ENCODE data around the gene NSRP1. TPM values are rescaled to one million over a fixed set of nuclear protein-coding genes. Genes with fewer than 3 reads are reported as not detected.
"Not testable (repeated sequence)": the region's sequence is repeated elsewhere in the genome, so short reads cannot be mapped to it uniquely, and the experiment has no call there.

Gene NSRP1
- total and polyA plus RNA-seq, 2 of the 13 experiments (the other 11 are each of a cell fraction or from before 2014, with no cell fraction given): 7.0 to 14.3 TPM

DNA sequence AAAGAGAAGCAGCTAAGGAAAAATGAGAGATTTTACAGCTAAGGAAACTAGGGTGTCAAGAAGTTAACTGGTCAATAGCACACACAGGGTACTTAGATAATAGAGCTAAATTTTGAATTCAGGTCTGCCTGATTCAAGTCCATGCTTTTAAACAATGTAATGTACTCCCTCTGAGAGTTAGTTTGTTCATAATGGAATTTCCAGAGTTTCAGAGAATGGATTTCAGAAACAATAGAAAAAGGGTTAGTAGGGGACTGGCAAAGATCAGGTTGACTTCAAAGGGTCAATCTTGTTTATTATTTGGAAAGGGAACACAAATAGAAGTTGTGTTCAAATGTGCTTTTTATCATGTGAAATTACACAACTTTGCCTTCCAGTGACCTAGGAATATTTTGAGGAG, 17.9 kb downstream of the NSRP1 start:
- no peak overlapping the region for H3K4me3 ChIP-seq (replicated peaks in 1 of 3; ENCODE audit: insufficient read depth in 1 of 3, low read depth in 2 of 3, low read length in 3 of 3)
- no peak overlapping the region for H3K27ac ChIP-seq (ENCODE audit: extremely low read length, insufficient read depth, low read length)
- DNase-seq (ENCODE audit: low spot score): no peak
- H3K79me2 ChIP-seq (ENCODE audit: insufficient read depth, low read length): peaks cover 19% of the 10 kb centered on the region
- in situ Hi-C loops (cut with HindIII; ENCODE audit: extremely low pct_ligation_motif_present, low pct_unique_long_range_greater_than_20kb) (no loop called here), intact Hi-C loops (cut with micrococcal nuclease; ENCODE audit: unreplicated experiment) (no loop called here)
- H3K4me2 ChIP-seq (ENCODE audit: low read depth, low read length): no peak overlapping the region
- H3K9ac ChIP-seq (ENCODE audit: insufficient read depth, low read depth, low read length): no peak overlapping the region
- TF ChIP-seq TEAD2 (CRISPR knock-in tag; IDR thresholded peaks at IDR 0.05): no peak
- FAIRE-seq: no peak
- H3K9me3 ChIP-seq (ENCODE audit: low read length): no peaks in the 10 kb centered on the region
- POLR2A ChIA-PET: interaction anchor here (1.7 kb wide), 1 partner anchor 202 kb away, joined by 8 read pairs; no protein-coding TSS in a partner anchor
- no peak for ATAC-seq
- no peaks in the 10 kb centered on the region for H3K4me1 ChIP-seq (ENCODE audit: insufficient read depth, low read length)
- TSS peak; percentile 12 for BruUV-seq (replicated peaks)
- no peaks in the 10 kb centered on the region for H4K20me1 ChIP-seq (ENCODE audit: insufficient read depth, low read length)
- no peak overlapping the region for H2AFZ ChIP-seq (ENCODE audit: low read length)
- CTCF ChIA-PET (ENCODE audit: low intra/inter-chr PET ratio, low total read pairs): no interaction called here
- peaks cover 4 to 12% of the 10 kb centered on the region in 2 experiments; a peak in 4 of 5 replicates for H3K36me3 ChIP-seq (replicated peaks in 1 of 2; ENCODE audit: control insufficient read depth in 1 of 2, insufficient read depth in 2 of 2, low read length in 2 of 2)
- H3K27me3 ChIP-seq (ENCODE audit: control insufficient read depth in 1 of 2, insufficient read depth in 2 of 2, low read length in 2 of 2): no peaks in the 10 kb centered on the region

DNA sequence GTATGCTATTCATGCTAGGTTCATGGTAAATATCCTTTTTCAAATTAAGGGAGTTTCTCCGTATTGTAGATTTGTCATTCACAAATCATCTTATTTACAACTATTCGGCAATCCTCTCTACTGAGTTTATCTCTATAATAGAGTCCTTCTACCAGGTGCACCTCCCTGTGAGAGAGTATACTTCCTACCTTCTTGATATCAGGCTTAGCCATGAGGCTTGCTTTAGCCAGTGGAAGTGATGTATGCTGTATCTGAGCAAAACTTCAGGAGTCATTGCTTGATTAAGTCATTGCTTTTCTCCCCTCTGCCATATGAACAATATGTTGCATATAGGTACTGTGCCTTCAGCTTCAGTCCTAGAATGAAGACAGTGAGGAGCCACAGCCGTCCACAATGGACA, 20.5 kb downstream of the NSRP1 start:
- in situ Hi-C loops (cut with HindIII; ENCODE audit: extremely low pct_ligation_motif_present, low pct_unique_long_range_greater_than_20kb) (no loop called here), intact Hi-C loops (cut with micrococcal nuclease; ENCODE audit: unreplicated experiment) (no loop called here)
- H4K20me1 ChIP-seq (ENCODE audit: insufficient read depth, low read length): no peaks in the 10 kb centered on the region
- peaks cover 24% of the 10 kb centered on the region for H3K79me2 ChIP-seq (ENCODE audit: insufficient read depth, low read length)
- H3K4me2 ChIP-seq (ENCODE audit: low read depth, low read length): no peak overlapping the region
- FAIRE-seq: no peak
- no peak overlapping the region for H3K4me3 ChIP-seq (replicated peaks in 1 of 3; ENCODE audit: insufficient read depth in 1 of 3, low read depth in 2 of 3, low read length in 3 of 3)
- H3K27ac ChIP-seq (ENCODE audit: extremely low read length, insufficient read depth, low read length): no peak overlapping the region
- DNase-seq (ENCODE audit: low spot score): no peak
- peaks cover 3 to 4% of the 10 kb centered on the region in 2 experiments; a peak in 4 of 5 replicates for H3K36me3 ChIP-seq (replicated peaks in 1 of 2; ENCODE audit: control insufficient read depth in 1 of 2, insufficient read depth in 2 of 2, low read length in 2 of 2)
- no peaks in the 10 kb centered on the region for H3K27me3 ChIP-seq (ENCODE audit: control insufficient read depth in 1 of 2, insufficient read depth in 2 of 2, low read length in 2 of 2)
- ChIA-PET CTCF (ENCODE audit: low intra/inter-chr PET ratio, low total read pairs) (no interaction called here), POLR2A (no interaction called here)
- ATAC-seq: no peak
- H3K4me1 ChIP-seq (ENCODE audit: insufficient read depth, low read length): no peaks in the 10 kb centered on the region
- WGBS (ENCODE audit: low lambda C conversion rate): 88% methylated on average over 3 of the region's 3 CpGs
- TF ChIP-seq SRF (IDR thresholded peaks at IDR 0.05; ENCODE audit: low read depth, low read length): no peak
- peak; percentile 27 for TF ChIP-seq RBM22 (optimal IDR thresholded peaks at IDR 0.05; ENCODE audit: low read length)
- no TSS peak for BruUV-seq (replicated peaks)
- no peaks in the 10 kb centered on the region for H3K9me3 ChIP-seq (ENCODE audit: low read length)
- H2AFZ ChIP-seq (ENCODE audit: low read length): no peak overlapping the region
- H3K9ac ChIP-seq (ENCODE audit: insufficient read depth, low read depth, low read length): no peak overlapping the region

DNA sequence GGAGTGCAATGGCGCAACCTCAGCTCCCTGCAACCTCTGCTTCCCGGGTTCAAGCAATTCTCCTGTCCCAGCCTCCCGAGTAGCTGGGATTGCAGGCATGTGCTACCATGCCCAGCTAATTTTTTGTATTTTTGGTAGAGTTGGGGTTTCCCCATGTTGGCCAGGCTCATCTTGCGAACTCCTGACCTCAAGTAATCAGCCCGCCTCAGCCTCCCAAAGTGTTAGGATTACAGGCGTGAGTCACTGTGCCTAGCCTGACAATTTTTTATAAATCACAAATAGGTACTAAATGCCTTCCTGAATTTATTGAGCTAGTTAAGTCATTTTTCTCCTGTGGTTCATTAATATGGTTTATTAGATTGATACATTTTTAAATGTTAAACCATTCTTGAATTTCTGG, 31.2 kb downstream of the NSRP1 start:
- BruUV-seq (replicated peaks); H3K27ac ChIP-seq (ENCODE audit: extremely low read length, insufficient read depth, low read length); FAIRE-seq; in situ Hi-C loops (cut with HindIII; ENCODE audit: extremely low pct_ligation_motif_present, low pct_unique_long_range_greater_than_20kb); H3K4me1 ChIP-seq (ENCODE audit: insufficient read depth, low read length); H4K20me1 ChIP-seq (ENCODE audit: insufficient read depth, low read length); H2AFZ ChIP-seq (ENCODE audit: low read length); DNase-seq (ENCODE audit: low spot score); H3K27me3 ChIP-seq (ENCODE audit: control insufficient read depth in 1 of 2, insufficient read depth in 2 of 2, low read length in 2 of 2); intact Hi-C loops (cut with micrococcal nuclease; ENCODE audit: unreplicated experiment); H3K4me3 ChIP-seq (replicated peaks in 1 of 3; ENCODE audit: insufficient read depth in 1 of 3, low read depth in 2 of 3, low read length in 3 of 3); H3K9me3 ChIP-seq (ENCODE audit: low read length); POLR2A ChIA-PET; CTCF ChIA-PET (ENCODE audit: low intra/inter-chr PET ratio, low total read pairs); H3K79me2 ChIP-seq (ENCODE audit: insufficient read depth, low read length); H3K4me2 ChIP-seq (ENCODE audit: low read depth, low read length); ATAC-seq; H3K36me3 ChIP-seq (replicated peaks in 1 of 2; ENCODE audit: control insufficient read depth in 1 of 2, insufficient read depth in 2 of 2, low read length in 2 of 2); H3K9ac ChIP-seq (ENCODE audit: insufficient read depth, low read depth, low read length): not testable (repeated sequence)
- WGBS (ENCODE audit: low lambda C conversion rate): 94% methylated on average over 6 of the region's 6 CpGs

Measured in HepG2 (cell line).